ENCODE results near the gene SMIM38. TPM values are rescaled to one million over a fixed set of nuclear protein-coding genes. Genes with fewer than 3 reads are reported as not detected.

SMIM38 gene
- total and polyA plus RNA-seq, 2 experiments from 2014 or later = 0.38 TPM; not detected in 1

DNA sequence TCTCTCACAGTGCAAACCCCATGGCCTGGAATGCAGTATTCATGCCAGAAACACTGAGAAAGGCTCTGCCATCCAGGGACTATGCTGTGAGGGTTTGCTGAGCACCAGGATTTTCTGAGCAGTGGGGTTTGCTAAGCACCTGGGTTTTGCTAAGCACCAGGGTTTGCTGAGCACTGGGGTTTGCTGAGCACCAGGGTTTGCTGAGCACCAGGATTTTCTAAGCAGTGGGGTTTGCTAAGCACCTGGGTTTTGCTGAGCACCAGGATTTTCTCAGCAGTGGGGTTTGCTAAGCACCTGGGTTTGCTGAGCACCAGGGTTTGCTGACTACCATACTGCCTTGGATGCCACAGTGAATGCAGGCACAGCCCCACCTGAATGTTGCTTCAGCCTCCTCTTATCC, 48.3 kb upstream of the SMIM38 start:
- no peaks in the 10 kb centered on the region for H3K79me2 ChIP-seq (replicated peaks; ENCODE audit: insufficient read depth)
- no peak overlapping the region for H3K4me3 ChIP-seq
- no peaks in the 10 kb centered on the region for H3K36me3 ChIP-seq (ENCODE audit: insufficient read depth)
- Mint-ChIP-seq H3K4me3 (no peak overlapping the region), H3K27ac (no peak overlapping the region), H3K36me3 (ENCODE audit: low read depth) (peaks cover 3% of the 10 kb centered on the region; the same call in 1 of the 3 replicates), H3K27me3 (ENCODE audit: insufficient read depth, low read depth, poor library complexity) (peaks cover 8% of the 10 kb centered on the region), H3K4me1 (no peaks in the 10 kb centered on the region; the same call in 1 of the 3 replicates), H3K9me3 (peaks cover 26% of the 10 kb centered on the region)
- H3K4me1 ChIP-seq (ENCODE audit: insufficient read depth) = no peaks in the 10 kb centered on the region
- no peak overlapping the region for H3K4me2 ChIP-seq
- H3K27ac ChIP-seq (ENCODE audit: low read depth) = no peak overlapping the region
- DNase-seq (ENCODE audit: low spot score) = no peak
- H3F3A ChIP-seq (replicated peaks; ENCODE audit: low read depth) = no peaks in the 10 kb centered on the region
- no peaks in the 10 kb centered on the region for H3K27me3 ChIP-seq (ENCODE audit: insufficient read depth)
- H2AFZ ChIP-seq = no peak overlapping the region
- ATAC-seq = no peak
- no peaks in the 10 kb centered on the region for H3K9me2 ChIP-seq (ENCODE audit: insufficient read depth)
- TF ChIP-seq, protein P1, sequence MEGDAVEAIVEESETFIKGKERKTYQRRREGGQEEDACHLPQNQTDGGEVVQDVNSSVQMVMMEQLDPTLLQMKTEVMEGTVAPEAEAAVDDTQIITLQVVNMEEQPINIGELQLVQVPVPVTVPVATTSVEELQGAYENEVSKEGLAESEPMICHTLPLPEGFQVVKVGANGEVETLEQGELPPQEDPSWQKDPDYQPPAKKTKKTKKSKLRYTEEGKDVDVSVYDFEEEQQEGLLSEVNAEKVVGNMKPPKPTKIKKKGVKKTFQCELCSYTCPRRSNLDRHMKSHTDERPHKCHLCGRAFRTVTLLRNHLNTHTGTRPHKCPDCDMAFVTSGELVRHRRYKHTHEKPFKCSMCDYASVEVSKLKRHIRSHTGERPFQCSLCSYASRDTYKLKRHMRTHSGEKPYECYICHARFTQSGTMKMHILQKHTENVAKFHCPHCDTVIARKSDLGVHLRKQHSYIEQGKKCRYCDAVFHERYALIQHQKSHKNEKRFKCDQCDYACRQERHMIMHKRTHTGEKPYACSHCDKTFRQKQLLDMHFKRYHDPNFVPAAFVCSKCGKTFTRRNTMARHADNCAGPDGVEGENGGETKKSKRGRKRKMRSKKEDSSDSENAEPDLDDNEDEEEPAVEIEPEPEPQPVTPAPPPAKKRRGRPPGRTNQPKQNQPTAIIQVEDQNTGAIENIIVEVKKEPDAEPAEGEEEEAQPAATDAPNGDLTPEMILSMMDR (conservative IDR thresholded peaks at IDR 0.05; ENCODE audit: low read depth in 2 of 2) = no peak
- TF ChIP-seq POLR2AphosphoS5 (IDR thresholded peaks at IDR 0.05; ENCODE audit: low read depth) (no peak), EZH2 (IDR thresholded peaks at IDR 0.05; ENCODE audit: low read depth, unreplicated experiment) (no peak), ZNF114 (CRISPR knock-in tag; IDR thresholded peaks at IDR 0.05) (no peak)
- no peaks in the 10 kb centered on the region for H4K20me1 ChIP-seq (replicated peaks; ENCODE audit: insufficient read depth)

DNA sequence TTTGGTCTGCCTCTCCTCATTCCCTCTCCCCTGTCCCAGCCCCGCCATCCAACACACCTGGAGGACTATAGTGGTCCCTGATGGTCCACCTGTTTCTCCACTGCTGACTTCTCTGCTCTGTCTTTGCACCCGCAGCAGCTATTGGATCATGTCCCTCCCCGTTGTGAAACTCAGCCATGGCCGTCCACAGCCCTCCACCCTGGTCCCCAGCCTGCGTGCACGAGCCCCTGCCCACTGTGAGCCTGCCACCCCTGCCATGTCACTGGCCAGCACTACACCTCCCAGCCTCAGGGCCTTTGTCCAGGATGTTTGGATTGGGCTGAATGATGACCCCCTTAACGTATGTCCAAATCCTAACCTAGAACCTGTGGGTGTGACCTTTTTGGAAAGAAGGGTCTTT, 47.7 kb upstream of the SMIM38 start:
- no peak overlapping the region for H3K27ac ChIP-seq (ENCODE audit: low read depth)
- Mint-ChIP-seq H3K9me3 (peaks cover 26% of the 10 kb centered on the region), H3K4me3 (no peak overlapping the region), H3K4me1 (no peaks in the 10 kb centered on the region; the same call in 2 of the 3 replicates), H3K27ac (no peak overlapping the region), H3K36me3 (ENCODE audit: low read depth) (peaks cover 3% of the 10 kb centered on the region; the same call in 1 of the 3 replicates), H3K27me3 (ENCODE audit: insufficient read depth, low read depth, poor library complexity) (peaks cover 7% of the 10 kb centered on the region)
- DNase-seq (ENCODE audit: low spot score) (no peak), ATAC-seq (no peak)
- no peaks in the 10 kb centered on the region for H3K9me2 ChIP-seq (ENCODE audit: insufficient read depth)
- no peak overlapping the region for H3K4me3 ChIP-seq
- no peak overlapping the region for H2AFZ ChIP-seq
- no peaks in the 10 kb centered on the region for H3K79me2 ChIP-seq (replicated peaks; ENCODE audit: insufficient read depth)
- no peaks in the 10 kb centered on the region for H4K20me1 ChIP-seq (replicated peaks; ENCODE audit: insufficient read depth)
- no peaks in the 10 kb centered on the region for H3K4me1 ChIP-seq (ENCODE audit: insufficient read depth)
- H3K27me3 ChIP-seq (ENCODE audit: insufficient read depth) = no peaks in the 10 kb centered on the region
- H3F3A ChIP-seq (replicated peaks; ENCODE audit: low read depth) = no peaks in the 10 kb centered on the region
- no peaks in the 10 kb centered on the region for H3K36me3 ChIP-seq (ENCODE audit: insufficient read depth)
- H3K4me2 ChIP-seq = no peak overlapping the region
- TF ChIP-seq JUNB (IDR thresholded peaks at IDR 0.05; ENCODE audit: unreplicated experiment) (no peak), ZNF331 (CRISPR knock-in tag; IDR thresholded peaks at IDR 0.05; ENCODE audit: low read depth) (no peak), STAT1 (IDR thresholded peaks at IDR 0.05; ENCODE audit: unreplicated experiment) (no peak), ZNF114 (CRISPR knock-in tag; IDR thresholded peaks at IDR 0.05) (no peak), POLR2AphosphoS5 (IDR thresholded peaks at IDR 0.05; ENCODE audit: low read depth) (no peak)
- TF ChIP-seq, protein P2, sequence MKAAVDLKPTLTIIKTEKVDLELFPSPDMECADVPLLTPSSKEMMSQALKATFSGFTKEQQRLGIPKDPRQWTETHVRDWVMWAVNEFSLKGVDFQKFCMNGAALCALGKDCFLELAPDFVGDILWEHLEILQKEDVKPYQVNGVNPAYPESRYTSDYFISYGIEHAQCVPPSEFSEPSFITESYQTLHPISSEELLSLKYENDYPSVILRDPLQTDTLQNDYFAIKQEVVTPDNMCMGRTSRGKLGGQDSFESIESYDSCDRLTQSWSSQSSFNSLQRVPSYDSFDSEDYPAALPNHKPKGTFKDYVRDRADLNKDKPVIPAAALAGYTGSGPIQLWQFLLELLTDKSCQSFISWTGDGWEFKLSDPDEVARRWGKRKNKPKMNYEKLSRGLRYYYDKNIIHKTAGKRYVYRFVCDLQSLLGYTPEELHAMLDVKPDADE (IDR thresholded peaks at IDR 0.05) = no peak
- TF ChIP-seq, protein P3, sequence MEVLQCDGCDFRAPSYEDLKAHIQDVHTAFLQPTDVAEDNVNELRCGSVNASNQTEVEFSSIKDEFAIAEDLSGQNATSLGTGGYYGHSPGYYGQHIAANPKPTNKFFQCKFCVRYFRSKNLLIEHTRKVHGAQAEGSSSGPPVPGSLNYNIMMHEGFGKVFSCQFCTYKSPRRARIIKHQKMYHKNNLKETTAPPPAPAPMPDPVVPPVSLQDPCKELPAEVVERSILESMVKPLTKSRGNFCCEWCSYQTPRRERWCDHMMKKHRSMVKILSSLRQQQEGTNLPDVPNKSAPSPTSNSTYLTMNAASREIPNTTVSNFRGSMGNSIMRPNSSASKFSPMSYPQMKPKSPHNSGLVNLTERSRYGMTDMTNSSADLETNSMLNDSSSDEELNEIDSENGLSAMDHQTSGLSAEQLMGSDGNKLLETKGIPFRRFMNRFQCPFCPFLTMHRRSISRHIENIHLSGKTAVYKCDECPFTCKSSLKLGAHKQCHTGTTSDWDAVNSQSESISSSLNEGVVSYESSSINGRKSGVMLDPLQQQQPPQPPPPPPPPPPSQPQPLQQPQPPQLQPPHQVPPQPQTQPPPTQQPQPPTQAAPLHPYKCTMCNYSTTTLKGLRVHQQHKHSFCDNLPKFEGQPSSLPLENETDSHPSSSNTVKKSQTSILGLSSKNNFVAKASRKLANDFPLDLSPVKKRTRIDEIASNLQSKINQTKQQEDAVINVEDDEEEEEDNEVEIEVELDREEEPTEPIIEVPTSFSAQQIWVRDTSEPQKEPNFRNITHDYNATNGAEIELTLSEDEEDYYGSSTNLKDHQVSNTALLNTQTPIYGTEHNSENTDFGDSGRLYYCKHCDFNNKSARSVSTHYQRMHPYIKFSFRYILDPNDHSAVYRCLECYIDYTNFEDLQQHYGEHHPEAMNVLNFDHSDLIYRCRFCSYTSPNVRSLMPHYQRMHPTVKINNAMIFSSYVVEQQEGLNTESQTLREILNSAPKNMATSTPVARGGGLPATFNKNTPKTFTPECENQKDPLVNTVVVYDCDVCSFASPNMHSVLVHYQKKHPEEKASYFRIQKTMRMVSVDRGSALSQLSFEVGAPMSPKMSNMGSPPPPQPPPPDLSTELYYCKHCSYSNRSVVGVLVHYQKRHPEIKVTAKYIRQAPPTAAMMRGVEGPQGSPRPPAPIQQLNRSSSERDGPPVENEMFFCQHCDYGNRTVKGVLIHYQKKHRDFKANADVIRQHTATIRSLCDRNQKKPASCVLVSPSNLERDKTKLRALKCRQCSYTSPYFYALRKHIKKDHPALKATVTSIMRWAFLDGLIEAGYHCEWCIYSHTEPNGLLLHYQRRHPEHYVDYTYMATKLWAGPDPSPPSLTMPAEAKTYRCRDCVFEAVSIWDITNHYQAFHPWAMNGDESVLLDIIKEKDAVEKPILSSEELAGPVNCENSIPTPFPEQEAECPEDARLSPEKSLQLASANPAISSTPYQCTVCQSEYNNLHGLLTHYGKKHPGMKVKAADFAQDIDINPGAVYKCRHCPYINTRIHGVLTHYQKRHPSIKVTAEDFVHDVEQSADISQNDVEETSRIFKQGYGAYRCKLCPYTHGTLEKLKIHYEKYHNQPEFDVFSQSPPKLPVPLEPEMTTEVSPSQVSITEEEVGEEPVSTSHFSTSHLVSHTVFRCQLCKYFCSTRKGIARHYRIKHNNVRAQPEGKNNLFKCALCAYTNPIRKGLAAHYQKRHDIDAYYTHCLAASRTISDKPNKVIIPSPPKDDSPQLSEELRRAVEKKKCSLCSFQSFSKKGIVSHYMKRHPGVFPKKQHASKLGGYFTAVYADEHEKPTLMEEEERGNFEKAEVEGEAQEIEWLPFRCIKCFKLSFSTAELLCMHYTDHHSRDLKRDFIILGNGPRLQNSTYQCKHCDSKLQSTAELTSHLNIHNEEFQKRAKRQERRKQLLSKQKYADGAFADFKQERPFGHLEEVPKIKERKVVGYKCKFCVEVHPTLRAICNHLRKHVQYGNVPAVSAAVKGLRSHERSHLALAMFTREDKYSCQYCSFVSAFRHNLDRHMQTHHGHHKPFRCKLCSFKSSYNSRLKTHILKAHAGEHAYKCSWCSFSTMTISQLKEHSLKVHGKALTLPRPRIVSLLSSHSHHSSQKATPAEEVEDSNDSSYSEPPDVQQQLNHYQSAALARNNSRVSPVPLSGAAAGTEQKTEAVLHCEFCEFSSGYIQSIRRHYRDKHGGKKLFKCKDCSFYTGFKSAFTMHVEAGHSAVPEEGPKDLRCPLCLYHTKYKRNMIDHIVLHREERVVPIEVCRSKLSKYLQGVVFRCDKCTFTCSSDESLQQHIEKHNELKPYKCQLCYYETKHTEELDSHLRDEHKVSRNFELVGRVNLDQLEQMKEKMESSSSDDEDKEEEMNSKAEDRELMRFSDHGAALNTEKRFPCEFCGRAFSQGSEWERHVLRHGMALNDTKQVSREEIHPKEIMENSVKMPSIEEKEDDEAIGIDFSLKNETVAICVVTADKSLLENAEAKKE (CRISPR knock-in tag; IDR thresholded peaks at IDR 0.05) = no peak

Data from GM23338 (cell line).